GM21723 (cell line): Measurements from ENCODE around the gene FAM83F.
"Not testable (repeated sequence)": the region's sequence is repeated elsewhere in the genome, so short reads cannot be mapped to it uniquely, and the experiment has no call there.

Experiments
- ATAC-seq: cut with Tn5 transposase; IDR thresholded peaks from one replicate; pipeline ENCODE4 v1.9.1; 2021; ENCODE audit warnings: mild to moderate bottlenecking, moderate library complexity; ENCODE audit not compliant: unreplicated experiment

Gene FAM83F

GRCh38 chr22:39992088-39992826 is 2.5 kb upstream of the FAM83F start:
- ATAC-seq, result no peak

DNA sequence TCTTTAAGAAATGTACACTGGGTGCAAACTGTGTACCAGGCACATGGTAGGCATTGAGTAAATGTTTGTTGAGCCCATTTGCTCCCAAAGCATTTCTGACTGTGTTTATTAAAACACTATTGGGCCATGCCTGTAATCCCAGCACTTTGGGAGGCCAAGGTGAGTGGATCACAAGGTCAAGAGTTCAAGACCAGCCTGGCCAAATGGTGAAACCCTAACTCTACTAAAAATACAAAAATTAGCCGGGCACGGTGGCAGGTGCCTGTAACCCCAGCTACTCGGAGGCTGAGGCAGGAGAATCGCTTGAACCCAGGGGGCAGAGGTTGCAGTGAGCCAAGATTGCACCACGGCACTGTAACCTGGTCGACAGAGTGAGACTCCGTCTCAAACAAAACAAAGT is 1.9 kb upstream of the FAM83F start:
- not testable (repeated sequence) for ATAC-seq

GRCh38 chr22:39994041-39994565 is 651 bp upstream of the FAM83F start:
- no peak for ATAC-seq

DNA sequence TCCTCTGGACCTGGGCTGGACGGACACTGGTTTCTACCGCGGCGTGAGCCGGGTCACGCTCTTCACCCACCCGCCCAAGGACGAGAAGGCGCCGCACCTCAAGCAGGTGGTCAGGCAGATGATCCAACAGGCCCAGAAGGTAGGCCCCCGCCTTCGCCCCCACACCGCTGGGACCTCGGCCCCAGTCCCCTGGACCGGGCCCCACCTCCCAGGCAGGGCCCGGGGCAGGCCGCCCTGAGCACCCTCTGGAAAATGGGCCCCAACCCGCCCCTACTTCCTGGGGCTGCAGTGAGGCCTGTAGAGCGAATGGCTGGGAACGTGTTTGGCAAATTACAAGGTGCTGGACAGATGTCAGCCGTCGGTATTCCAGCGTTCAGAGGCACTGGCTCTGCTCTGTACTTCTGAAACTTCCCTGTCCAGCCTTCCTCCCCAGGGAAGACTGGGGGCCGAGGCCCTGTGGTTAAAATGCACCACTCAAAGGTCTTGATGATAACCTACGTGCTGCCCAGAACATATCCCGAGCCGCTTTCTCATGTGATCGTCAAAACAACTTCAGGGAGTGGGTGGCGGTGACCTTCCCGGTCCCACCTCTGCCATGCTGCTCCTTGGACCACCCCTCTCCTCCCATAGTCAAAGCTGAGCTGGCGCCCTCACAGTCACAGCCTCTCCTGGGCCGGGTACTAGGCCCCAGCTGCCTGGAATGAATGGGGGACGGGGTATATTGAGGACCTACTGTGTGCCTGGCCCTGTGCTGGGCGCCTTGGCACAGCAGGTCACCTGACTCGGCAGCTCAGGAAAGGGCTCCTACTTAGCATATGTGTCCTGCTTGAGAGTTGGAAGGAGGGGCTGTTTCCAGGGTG is 869 bp downstream of the FAM83F start:
- no peak for ATAC-seq

DNA sequence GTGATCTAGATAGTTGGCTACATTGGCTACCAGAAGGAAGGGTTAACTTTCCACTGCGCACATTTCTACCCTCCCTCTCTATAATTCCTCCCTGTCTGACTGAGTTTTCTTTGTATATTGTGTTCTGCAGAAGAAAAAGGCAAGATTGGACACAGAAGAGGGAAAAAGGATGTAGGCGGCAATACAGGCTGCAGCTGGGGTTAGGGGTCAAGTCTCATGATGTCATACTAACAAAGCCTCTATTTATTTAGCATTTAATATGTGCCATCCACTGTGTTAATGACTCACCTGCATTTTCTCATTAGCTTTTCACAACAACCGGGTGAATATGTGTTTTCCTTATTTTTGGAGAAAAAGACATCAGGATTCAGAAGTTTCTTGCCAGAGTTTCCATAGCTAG is 2.0 kb downstream of the FAM83F start:
- no peak for ATAC-seq

GRCh38 chr22:39997421-39997820 is 2.7 kb downstream of the FAM83F start:
- ATAC-seq, result no peak

DNA sequence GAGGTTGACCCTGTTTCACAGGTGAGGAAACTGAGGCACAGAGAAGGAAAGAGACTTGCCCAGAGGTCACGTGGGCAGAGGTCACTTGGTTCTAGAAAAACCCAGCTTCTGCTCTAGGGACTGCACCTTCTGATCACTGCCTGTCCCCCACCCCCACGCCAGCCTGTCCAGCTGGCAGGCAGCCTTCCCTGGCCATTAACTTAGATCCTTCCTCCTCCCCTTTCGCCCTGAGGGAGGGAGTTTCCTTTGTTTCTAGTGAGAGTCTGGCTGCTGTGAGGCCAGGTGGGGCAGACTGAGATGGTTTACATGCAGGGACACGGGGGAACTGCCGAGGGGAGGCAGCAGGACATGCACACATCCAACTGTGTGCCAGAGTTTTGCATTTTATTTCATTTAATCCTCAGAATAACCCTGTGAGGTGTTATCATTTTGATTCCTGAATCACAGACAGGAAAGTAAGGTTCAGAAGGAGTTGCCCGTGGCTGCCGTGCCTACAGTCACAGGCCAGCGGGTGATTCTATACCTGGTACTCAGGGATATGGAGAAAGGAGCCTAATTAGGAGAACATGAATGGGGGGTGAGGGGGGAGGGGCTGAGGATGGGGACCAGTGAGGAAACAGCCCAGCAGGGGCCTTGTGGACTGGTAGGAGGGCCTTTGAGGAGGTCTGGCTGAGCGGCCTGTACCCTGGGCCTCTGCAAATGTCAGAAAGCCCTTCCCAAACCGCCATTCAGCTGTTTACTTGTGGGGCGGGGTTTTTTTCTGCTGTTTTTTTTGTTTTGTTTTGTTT is 3.4 kb downstream of the FAM83F start:
- ATAC-seq, result no peak

DNA sequence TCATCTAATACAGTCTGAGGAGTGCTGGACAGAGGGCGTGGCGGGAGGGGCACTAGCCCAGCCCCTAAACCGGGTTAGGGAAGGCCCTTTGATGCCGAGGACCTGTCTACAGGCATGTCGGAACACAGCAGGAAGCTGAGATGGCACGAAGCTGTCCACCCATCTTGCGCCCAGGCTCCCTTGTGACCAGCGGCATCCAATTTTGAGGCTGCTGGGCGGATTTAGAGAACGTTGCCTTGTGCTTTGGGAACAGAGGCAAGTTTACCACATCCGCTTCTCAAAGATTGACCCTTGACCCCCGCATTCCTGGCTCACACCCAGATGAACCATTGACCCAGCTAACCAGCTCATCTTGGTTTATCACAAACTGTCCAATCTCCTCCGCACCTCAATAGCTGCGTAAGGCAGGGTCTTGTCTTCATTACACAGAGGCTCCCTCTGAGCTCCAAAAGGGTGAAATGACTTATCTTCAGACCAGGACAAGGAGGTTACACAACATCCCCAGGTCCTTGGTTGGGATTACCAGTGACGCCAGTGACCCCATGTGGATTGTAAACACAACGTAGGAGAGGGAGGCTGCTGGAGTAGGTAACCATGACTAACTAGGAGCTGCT is 4.5 kb downstream of the FAM83F start:
- ATAC-seq, result no peak

GRCh38 chr22:40000171-40000570 is 5.4 kb downstream of the FAM83F start:
- ATAC-seq, result no peak

- no peak for ATAC-seq
Measured at GRCh38 chr22:40001106-40001505, 6.4 kb downstream of the FAM83F start.

GRCh38 chr22:40001800-40002577 is 7.2 kb downstream of the FAM83F start:
- ATAC-seq, result no peak

DNA sequence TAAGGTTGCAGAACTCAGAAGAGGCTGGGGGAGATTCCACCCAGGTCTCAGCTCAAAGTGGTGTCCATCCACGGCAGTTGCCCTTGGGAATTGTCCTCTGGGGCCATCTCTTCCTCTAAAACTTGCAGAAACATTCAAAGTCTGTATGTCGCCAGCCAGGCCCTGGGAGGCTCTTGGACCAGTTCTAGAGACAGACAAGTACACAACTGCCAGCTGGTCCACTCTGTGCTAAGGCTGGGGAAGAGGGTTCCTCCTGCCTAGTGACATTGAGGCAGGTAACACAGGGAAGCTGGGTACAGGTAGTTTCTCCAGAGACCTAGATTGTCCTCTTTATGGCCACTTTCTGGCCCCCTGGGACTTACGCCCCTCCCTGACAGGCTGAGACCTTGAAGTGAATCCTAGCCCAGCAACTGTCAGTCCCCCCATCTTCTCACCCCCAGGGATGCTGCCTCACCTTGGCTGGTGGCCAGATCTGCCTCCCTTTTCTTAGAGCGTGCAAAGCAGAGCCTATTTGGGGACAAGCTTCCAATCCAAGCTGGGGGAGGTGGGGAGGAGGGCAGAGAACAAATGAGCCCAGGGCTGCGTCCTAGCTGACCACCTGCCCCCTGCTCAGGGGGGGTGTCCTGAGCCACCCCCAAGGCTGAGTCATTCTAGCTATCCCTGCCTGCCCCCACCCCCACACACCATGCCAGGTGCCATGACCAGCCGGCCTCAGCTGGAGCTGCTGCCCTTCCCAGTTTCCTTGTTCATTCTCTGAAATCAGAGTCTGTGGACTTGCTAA is 8.4 kb downstream of the FAM83F start:
- ATAC-seq, result no peak

DNA sequence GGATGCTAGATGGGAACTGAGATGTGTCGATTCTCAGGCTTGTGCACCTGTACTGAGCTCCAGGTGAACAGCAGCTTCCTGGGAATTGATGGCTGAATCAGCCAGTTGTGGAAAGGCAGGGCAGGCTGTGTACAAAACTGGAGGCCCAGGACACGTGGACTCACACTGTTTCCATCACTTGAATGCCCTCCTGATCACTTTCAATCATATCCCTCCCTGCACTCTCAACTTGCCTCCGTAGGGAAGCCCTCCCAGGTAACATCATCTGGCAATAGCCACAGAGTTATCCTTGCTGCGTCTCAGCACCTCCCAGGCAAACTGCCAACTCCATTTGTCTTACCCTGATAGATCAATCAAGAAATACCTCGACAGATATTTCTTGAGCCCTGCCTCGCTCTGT is 10.1 kb downstream of the FAM83F start:
- no peak for ATAC-seq

DNA sequence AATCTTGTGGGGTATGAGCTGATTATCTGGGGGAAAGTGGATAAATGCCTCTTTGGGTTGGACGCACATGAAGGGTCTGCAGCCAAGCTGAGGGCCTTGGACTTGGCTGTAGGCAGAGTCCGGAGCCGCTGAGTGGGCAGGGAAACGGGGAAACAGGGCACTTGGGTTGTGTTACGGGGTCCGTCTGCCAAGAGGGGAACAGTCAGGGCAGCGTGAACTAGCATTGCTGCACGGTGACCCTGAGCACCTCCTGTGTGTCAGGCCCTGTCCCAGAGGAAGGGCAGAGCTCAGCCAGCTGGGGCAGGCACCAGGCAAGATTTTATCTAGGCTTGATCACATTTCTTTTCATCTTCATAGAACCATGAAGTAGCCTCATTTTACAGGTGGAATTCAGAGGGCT is 11.9 kb downstream of the FAM83F start:
- ATAC-seq, result no peak

DNA sequence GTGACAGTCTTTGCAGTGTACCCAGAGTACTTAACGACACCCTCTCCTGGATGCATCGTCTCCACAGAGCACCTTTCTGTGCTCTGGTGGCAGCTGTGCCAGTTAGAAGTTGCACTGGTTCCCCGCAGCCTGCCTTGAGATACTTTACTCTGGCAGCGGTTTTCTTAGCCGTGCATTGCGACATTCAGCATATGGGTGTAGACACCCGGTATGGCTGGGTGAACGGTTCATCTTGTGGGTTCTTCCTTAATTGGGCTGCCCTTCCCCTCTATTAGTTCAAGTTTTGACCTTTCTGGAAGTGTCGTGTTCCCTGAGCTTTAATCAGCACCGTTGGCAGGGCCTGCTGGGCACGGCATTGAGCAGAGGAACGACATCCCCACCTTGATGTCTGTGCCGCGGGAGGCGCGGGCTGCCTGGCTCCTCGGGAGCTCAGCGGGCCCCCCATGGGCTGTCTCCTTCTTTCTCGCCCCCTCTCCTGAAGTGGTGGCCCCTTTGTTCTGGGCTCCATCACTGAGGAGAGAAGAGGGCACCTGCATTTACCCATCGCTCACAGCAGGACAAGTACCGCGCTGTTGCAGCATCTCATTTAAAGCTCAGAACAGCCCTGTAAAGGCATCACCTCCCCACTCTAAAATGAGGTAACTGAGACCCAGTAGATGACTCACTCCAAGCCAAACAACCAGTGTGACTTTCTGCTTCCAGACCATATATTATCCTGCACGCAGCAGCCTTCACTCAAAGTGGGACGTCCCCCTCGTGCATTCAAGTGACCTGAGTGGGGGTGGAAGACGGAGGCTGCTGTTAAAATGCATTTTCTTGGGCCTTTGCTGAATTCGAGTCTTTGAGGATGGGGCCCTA is 13.3 kb downstream of the FAM83F start:
- no peak for ATAC-seq

DNA sequence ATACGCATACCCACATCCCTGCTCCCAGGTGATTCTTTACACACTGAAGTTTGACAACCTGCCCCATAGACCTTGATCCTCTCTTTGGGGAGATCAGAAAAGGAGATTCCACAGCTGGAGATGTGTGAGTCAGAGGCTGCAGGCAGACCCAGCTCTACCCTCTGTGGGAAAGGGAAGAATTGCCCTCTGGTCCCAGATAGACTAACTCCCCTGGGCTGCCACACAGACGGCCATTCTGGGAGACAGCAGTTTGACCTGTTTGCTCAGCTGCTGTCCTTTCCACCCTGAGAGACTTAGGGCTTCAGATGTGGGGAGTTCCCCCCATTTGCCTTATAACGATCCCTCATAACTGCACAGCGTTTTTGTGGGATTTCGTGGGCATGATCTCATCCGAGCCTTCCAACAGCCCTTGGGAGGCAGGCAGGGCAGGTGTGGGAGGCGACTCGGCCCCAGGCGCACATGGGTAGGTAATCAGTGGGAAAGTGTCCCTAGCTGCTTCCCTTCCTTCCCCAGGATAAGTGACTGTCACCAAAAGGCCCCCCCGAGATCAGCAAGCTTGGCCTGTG is 14.1 kb downstream of the FAM83F start:
- ATAC-seq, result no peak

DNA sequence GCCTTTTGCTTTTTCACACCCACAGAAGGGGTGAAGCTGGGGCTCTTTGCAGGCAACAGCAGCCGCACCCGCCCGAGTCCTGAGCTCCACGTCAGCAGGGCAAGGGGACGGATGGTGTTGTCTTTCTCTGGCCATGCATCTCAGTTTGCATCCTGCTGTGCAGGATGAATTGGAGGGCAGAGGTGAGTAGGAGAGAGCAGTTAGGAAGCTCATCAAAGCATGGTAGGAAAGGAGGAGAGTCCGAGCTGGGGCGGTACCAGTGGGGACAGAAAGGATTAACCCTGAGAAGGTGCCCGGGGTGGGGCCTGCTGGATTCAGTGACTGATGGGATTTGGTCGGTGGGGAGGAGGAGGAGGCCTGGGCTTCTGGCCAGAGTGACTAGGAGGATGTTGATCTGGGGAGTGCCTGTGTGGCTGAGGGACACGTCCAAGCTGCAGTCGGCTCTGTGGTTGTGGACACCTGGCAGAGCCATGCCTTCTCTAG is 14.6 kb downstream of the FAM83F start:
- ATAC-seq, result no peak
